Activated CD8-positive, alpha-beta memory T cell treated with anti-CD3 and anti-CD28 coated beads, Interleukin-2, amount 50 U/mL, for 48 hours (primary cell): ENCODE data around the gene SFTPD.
"Not testable (repeated sequence)": the region's sequence is repeated elsewhere in the genome, so short reads cannot be mapped to it uniquely, and the experiment has no call there.

ENCODE experiments used
- DNase-seq: peaks from one replicate; pipeline ENCODE4 v3.0.0-alpha.2; 2020

The SFTPD gene

GRCh38 chr10:79948976-79949722 lies at the start of gene SFTPD:
Gene SFTPD, minus strand, starts transcription at chr10:79949105. Its CDS starts 2,446 bp downstream, at chr10:79946659.
- no peak for DNase-seq

DNA sequence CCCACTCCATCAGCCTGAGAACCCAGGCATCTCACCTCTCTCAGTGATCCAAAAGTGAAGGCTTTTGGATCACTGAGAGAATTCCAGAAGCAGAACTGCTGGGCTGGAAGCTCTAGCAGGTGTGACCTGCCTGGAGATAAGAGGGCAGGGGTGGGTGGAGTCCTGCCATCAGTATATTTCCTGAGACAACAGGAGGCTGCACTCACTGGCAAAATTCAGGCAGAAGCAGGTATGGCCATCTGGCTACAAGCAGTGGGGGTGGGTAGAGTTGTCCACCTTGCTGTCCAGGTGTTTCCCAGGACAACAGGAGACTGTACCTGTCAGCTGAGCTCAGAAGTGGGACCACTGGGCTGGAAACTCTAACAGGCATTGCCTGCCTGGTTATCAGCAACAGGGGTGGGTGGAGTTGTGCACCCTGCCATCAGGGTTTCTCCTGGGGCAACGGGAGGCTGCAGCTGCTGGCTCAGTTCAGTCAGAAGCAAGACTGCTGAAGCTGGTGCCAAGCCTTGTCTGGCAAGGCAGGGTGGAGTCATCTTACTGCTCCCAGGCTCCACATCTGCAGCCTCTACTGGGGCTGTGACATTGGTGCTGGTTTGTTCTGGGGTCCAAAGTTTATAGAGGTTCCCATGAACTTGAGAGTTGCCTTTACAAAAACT lies 47.2 kb upstream of the SFTPD start:
- no peak for DNase-seq

DNA sequence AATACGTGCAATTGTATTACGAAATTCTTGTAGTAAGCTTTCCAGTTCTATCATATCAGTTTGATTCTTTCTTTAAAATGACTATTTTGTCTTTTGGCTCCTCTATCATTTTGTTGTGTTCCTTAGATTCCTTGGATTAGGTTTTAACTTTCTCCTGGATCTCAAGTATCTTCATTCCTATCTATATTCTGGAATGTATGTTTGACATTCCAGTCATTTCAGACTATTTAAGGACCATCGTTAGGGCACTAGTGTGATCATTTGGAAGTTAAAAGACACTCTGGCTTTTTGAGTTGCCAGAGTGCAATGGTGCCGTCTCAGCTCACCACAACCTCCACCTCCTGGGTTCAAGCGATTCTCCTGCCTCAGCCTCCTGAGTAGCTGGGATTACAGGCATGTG lies 45.7 kb upstream of the SFTPD start:
- DNase-seq, result no peak

DNA sequence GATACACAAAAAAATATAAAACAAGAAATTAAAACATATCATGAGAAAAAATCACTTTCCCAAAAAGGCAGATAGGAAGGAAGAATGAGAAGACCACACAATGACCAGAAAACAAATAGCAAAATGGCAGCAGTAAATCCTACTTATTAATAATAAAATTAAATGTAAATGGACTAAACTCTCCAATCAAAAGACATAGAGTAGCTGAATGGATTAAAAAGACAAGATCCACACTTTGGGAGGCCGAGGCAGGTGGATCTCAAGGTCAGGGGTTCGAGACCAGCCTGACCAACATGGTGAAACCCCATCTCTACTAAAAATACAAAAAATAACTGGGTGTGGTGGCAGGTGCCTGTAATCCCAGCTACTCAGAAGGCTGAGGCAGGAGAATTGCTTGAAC lies 39.3 kb upstream of the SFTPD start:
- not testable (repeated sequence) for DNase-seq

DNA sequence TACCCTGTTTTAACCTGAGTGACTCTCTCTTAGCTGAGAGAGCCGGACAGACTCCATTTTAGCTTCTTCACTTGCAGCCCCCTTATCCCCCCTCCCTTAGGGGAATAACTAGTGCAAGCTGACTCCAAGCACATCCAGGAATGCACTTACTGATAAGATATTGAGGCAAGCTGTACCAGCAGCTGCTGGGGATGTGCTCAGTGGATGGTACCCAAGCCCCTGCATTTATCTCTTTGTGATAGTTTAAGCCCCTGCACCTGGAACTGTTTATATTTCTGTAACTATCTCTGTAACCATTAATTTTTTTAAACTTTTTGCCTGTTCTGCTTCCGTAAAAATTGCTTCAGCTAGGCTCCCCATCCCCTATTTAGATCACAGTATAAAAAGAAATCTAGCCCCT lies 37.8 kb upstream of the SFTPD start:
- not testable (repeated sequence) for DNase-seq

DNA sequence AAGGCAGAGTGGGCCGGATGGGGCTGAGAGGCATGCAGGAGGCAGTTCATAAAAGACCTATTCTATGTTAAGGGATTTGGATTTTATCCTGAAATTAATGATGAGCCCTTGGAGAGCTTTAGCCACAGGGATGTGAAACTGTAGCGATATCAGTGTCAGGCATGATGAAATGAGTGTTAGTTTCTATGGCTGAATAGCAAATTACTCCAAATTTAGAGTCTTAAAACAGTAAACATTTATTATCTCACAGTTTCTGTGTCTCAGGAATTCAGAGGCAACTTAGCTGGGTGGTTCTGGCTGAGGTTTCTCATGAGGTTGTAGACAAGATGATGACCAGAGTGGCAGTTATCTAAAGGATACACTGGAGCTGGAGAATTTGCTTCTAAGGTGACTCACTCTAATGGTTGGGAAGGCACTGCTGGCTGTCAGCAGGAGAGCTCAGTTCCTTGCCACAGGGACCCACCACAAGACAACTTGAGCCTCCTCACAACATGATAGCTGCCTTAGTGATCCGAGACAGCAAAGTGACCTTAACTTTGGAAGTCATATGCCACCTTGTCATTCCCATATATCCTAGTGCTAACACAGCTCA lies 36.7 kb upstream of the SFTPD start:
- no peak for DNase-seq

DNA sequence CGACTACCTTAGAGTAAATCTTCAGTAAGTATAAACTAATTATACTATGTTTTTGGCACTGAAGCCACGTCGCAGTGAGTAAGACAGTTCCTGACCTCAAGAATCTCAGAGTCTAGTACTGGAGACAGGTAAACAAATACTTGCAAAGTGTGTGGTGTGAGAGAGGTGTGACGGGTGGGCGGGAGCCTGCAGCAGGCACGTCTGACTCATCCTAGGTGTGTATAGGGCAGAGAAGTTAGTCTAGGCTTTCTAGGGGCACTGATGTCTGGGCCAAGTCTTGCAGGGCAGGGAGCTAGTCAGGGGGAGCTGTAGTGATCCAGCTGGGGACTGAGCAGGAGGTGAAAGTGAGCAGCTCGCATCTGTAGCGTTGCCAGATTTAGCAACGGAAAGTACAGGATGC lies 35.9 kb upstream of the SFTPD start:
- peak; percentile 70 for DNase-seq

- DNase-seq, result no peak
These were observed 34.5 kb upstream of the SFTPD start for GRCh38 chr10:79983286-79983909.

GRCh38 chr10:79982861-79983260 lies 34.0 kb upstream of the SFTPD start:
- DNase-seq, result no peak

DNA sequence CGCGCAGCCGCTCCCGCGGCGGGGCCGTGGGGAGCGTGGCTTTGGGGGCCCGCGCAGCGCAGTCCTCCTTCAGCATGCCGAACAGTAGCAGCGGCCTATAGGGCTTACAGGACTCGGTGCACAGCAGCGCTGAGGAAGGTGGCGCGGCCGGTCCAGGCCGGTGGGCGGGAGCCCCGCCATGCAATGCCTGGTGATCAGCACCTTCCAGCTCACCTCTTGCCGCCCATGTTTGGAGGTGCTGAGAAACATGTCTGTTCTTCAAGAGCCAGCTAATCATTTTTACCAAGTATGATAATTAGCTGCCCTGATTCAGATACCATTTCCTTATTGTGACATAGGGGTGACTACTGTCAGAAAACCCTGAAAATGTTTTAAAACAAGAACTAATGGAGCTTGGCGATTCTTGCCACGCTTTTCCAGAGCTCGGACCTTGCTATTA lies 33.5 kb upstream of the SFTPD start:
- no peak for DNase-seq

DNA sequence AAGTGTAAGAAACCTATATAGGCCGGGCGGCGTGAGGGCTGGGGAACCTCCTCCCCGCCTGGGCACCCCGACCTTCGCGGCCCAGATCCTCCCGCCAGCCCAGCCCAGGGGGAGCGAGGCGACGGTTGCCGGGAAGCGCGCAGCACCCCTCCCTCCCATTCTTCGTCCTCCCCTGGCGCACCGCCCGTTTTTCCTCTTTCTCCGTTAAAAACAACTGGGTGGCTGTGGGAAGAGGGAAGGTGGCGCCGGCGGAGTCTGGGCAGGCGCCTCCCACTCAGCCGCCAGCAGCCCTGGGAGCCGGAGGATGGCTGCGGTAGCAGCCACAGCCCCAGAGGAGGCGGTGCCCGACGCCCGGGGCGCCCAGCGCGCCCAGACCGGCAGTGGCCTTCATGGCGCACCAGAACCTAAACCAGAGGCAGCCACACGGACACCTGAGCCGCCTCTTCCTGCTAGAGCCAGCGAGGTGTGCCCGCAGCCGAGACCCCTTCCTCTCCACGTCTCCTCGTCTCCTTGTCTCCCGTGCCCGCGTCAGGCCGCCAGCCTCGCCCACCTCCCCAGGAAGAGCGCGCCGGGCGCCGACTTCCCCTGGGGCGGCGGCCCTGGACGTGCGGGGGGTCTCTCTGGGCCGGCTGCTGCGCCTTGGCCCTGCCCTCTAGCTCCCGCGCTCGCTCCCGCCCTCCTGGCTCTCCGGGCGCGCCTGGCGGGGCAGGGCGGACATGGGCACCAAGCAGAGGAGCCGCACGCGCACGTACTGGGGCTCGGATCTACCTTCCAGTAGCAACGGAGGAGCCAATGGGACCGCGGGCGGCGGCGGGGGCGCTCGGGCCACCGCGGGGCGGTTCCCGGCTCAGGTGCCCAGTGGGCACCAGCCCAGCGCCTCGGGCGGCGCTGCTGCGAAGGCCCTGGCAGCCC lies 32.8 kb upstream of the SFTPD start:
- peak; percentile 69 for DNase-seq

GRCh38 chr10:79980711-79981110 lies 31.8 kb upstream of the SFTPD start:
- DNase-seq, result no peak

DNA sequence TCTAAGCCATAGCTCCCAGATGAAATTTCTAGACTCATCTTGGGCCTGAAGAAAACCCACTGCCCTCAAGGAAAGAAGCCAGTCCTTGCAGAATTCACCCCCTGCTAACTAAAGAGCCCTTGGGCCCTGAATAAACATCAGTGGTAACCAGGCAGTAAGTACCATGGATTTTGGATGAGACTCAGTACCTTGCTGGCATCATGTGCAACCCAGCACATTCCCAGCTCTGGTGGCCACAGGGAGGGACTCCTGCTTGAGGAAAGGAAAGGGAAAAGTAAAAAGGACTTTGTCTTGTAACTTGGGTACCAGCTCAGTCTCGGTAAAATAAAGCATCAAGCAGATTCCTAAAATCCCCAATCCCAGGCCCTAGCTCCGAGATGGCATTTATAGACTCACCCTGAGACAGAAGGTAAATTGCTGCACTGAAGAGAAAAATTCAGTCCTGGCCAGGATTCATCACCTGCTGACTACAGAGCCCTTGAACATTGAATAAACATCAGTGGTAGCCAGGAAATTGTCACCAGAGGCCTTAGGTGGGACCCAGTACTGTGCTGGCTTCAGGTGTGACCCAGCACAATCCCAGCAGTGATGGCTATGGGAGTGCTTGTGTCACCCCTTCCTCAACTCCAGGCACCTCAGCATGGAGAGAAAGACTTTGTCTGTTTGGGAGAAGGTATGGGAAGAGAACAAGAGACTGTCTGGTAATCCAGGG lies 31.2 kb upstream of the SFTPD start:
- DNase-seq, result no peak

- DNase-seq, result no peak
These were observed 30.5 kb upstream of the SFTPD start for GRCh38 chr10:79979310-79979975.

DNA sequence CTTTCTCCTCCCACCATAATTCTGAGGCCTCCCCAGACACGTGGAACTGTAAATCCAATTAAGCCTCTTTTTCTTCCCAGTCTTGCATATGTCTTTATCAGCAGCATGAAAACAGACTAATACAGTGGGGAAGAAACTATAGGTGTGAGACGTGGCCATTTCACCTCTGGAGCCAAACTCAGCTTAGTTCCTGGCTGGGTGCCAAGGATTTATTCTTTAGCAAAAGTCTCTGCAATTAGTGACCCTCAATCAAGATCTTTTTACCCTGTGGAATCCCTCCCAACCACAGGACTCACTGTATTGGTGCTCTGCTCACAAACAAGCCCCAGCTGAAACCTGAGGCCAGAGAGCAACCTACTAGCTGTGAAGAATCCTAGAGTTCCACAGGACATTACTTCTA lies 28.1 kb upstream of the SFTPD start:
- no peak for DNase-seq

- no peak for DNase-seq
These were observed 21.2 kb upstream of the SFTPD start for GRCh38 chr10:79970062-79970461.

GRCh38 chr10:79947787-79948424 lies 999 bp downstream of the SFTPD start:
- no peak for DNase-seq

- DNase-seq, result no peak
These were observed 1.9 kb downstream of the SFTPD start for GRCh38 chr10:79947083-79947415.

GRCh38 chr10:79946271-79947082 lies 2.4 kb downstream of the SFTPD start:
- DNase-seq, result no peak
